ENCODE results near the gene KCNG2. TPM values are rescaled to one million over a fixed set of nuclear protein-coding genes. Genes with fewer than 3 reads are reported as not detected.

Gene KCNG2
- total RNA-seq, 1 donor from 2014 or later: 0.46 TPM

DNA sequence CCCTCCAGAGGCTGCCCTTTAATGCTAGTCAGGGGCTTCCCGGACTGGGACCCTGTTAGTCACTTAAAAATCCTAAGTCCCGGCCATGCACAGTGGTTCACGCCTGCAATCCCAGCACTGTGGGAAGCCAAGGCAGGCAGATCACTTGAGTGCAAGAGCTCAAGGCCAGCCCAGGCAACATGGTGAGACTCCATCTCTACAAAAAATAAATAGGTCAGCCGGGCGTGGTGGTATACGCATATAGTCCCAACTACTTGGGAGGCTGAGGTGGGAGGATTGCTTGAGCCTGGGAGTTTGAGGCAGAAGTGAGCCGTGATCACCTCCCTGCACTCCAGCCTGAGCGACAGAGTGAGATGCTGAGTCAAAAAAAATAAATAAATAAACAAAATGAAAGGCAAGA lies 17.2 kb upstream of the KCNG2 start:
- Histone ChIP-seq H3K9me3 (no peaks in the 10 kb centered on the region), H3K27me3 (peaks cover 29% of the 10 kb centered on the region), H3K4me1 (no peaks in the 10 kb centered on the region), H3K36me3 (no peaks in the 10 kb centered on the region), H3K4me3 (no peak overlapping the region), H3K27ac (no peak overlapping the region)
- TF ChIP-seq, protein P1, sequence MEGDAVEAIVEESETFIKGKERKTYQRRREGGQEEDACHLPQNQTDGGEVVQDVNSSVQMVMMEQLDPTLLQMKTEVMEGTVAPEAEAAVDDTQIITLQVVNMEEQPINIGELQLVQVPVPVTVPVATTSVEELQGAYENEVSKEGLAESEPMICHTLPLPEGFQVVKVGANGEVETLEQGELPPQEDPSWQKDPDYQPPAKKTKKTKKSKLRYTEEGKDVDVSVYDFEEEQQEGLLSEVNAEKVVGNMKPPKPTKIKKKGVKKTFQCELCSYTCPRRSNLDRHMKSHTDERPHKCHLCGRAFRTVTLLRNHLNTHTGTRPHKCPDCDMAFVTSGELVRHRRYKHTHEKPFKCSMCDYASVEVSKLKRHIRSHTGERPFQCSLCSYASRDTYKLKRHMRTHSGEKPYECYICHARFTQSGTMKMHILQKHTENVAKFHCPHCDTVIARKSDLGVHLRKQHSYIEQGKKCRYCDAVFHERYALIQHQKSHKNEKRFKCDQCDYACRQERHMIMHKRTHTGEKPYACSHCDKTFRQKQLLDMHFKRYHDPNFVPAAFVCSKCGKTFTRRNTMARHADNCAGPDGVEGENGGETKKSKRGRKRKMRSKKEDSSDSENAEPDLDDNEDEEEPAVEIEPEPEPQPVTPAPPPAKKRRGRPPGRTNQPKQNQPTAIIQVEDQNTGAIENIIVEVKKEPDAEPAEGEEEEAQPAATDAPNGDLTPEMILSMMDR (IDR thresholded peaks at IDR 0.05): no peak
- intact Hi-C loops (cut with DNase I): no loop called here
- ATAC-seq (no peak), DNase-seq (peak; percentile 26)

DNA sequence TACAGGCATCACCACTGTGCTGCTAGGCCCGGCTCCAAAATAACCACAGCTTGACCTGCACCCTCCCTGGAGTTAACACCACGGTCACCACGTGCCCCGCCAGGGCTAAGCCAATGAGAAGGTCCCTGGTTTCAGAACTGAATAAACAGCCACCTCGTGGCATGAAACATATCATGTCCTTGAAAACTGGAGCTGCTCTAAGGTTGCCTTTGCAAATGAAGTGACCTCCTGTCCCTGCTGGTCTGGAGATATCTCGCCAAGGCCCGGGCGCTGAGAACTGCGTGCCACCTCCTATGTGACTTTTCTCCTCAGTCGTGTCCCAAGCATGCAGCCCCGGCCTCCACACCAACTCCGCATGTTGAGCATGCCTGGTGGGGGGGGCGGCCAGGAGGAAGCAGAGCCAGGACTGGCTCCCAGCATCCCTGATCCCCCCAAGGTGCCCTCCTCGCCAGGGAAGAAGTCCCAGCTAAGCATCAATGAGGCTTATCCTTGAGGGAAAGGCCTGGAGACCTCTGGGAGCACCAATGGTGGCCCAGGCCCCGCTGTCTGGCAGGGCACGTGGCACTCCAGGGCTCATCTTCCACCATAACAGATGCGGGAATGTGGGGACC lies 16.3 kb upstream of the KCNG2 start:
- H3K4me3 ChIP-seq: no peak overlapping the region
- no peaks in the 10 kb centered on the region for H3K4me1 ChIP-seq
- intact Hi-C loops (cut with DNase I): no loop called here
- H3K9me3 ChIP-seq: no peaks in the 10 kb centered on the region
- TF ChIP-seq, protein P1 (IDR thresholded peaks at IDR 0.05): no peak
- DNase-seq (peak; percentile 50), ATAC-seq (no peak)
- peaks cover 29% of the 10 kb centered on the region for H3K27me3 ChIP-seq
- no peak overlapping the region for H3K27ac ChIP-seq
- no peaks in the 10 kb centered on the region for H3K36me3 ChIP-seq

DNA sequence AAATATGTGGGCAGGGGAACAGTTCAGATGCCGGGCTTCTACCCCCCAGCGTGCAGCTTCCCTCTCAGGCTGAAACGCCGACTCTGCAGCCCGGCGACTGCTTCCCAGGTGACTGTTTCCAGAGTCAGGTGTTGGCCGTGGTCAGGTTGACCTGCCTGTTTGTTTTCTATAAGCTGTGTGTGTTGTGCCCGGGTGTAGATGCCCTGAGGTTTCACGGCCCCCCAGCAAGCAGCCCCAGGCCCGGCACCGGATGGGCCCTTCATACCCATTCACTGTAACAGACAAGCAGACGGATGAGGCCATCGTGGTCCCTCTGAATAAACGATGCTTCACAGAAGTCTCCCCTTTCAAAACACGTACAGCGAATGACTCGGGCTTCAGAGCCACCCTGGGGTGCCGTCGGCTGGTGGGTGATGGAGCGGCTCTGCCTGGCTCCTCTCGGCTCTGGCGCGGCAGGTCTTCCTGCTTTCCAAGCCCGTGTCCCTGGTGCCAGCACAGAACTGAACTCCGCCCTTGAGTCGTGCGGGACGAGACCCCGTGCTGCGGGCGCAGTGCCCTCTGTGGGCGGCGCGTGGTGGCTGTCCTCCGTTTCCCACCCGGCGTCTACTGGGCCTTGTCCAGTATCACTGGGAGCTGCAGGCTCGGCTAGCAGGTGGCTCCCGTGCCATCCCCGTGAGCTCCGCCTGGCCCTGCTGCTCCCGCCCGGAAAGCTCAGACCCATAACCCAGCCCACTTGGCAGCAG lies 15.0 kb upstream of the KCNG2 start:
- Histone ChIP-seq H3K27ac (no peak overlapping the region), H3K27me3 (peaks cover 40% of the 10 kb centered on the region), H3K9me3 (no peaks in the 10 kb centered on the region), H3K4me1 (no peaks in the 10 kb centered on the region), H3K4me3 (no peak overlapping the region), H3K36me3 (no peaks in the 10 kb centered on the region)
- intact Hi-C loops (cut with DNase I): no loop called here
- TF ChIP-seq, protein P1 (IDR thresholded peaks at IDR 0.05): no peak
- DNase-seq (peak; percentile 48), ATAC-seq (no peak)

DNA sequence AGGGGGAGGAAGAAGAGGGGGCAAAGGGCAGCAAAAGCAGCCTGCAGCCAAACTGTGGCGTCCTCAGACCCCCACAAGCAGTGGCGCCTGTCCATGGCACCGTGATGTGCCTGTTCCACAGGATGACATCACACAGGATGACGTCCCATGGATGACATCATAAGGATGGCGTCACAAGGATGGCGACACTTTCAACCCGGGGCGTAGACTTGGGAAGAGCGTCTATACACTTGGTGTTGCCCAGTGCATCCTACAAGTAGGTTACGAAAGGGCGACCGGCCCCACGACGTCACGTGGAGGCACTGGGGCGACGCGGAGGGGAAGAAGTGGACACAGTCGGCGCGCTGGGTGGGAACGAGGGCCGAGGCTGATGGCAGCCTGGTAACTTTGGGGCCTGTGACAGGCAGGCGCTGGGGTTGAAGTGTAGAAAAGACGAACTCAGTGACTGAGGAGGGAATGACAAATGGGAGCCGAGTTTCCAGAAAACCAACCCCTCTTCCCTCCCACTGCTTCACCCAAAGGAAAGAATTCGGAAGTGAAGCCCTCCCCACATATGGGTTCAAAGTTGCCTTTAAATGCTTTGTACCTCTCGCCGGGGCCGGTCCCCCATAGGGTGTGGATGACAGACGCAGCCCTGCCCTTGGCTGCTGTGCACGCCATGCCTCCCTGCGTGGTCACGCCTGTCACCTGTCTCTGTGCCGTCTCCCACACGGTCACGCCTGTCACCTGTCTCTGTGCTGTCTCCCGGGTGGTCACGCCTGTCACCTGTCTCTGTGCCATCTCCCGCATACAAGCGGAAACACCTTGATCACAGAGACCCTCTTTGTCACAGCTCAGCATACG lies 13.4 kb upstream of the KCNG2 start:
- TF ChIP-seq, protein P1 (IDR thresholded peaks at IDR 0.05): no peak
- DNase-seq (peak; percentile 43), ATAC-seq (no peak)
- Histone ChIP-seq H3K27me3 (peaks cover 53% of the 10 kb centered on the region), H3K4me3 (no peak overlapping the region), H3K27ac (no peak overlapping the region), H3K36me3 (no peaks in the 10 kb centered on the region), H3K4me1 (no peaks in the 10 kb centered on the region), H3K9me3 (no peaks in the 10 kb centered on the region)
- intact Hi-C loops (cut with DNase I): no loop called here

DNA sequence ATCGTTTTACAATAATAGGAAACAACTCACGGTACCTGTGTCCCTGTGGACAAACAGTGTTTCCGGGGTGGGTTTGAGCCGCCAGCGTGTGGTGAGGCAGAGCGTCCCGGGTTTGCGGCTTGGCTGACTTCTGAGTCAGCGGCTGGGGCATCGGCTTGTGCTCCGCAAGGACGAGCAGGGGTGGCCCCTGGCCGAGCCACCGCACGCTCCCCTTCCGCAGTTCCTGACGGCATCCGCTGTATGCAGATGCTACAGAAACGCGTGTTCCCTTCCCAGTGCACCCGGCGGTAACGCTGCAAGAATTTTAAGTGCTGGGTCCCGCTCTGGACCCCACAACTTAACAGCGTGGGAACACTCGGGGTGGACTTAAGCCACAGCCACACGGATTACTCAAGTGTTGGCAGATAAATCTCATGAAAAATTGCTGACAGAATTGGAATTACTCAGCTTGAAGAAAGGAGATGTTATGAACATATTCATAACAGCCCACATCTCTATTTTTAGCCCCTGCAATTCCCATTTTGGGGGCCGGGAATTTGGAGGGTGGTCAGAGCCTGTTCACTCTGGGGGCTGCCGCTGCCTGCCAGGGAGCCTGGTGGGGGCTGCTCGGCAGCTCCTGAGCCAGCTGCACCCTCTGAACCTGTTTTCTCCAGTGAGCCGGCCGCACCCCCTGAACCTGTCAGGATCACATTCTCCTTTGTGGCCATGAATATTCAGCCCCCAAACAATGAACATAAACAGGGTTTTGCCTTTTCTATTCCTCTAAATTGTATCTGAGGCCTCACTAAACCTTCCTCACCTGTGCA lies 12.6 kb upstream of the KCNG2 start:
- no peak overlapping the region for H3K4me3 ChIP-seq
- peaks cover 62% of the 10 kb centered on the region for H3K27me3 ChIP-seq
- intact Hi-C loops (cut with DNase I): no loop called here
- H3K36me3 ChIP-seq: no peaks in the 10 kb centered on the region
- H3K9me3 ChIP-seq: no peaks in the 10 kb centered on the region
- no peak for ATAC-seq
- TF ChIP-seq, protein P1 (IDR thresholded peaks at IDR 0.05): no peak
- peak; percentile 46 for DNase-seq
- H3K27ac ChIP-seq: no peak overlapping the region
- H3K4me1 ChIP-seq: no peaks in the 10 kb centered on the region
